Measurements from ENCODE around the gene RCC2. TPM values are rescaled to one million over a fixed set of nuclear protein-coding genes. Genes with fewer than 3 reads are reported as not detected.

Gene RCC2
- total RNA-seq, 1 donor from 2014 or later, result 180 TPM

GRCh38 chr1:17404034-17404684 lies 35.3 kb downstream of the RCC2 start:
- no peak for DNase-seq (ENCODE audit: low spot score)
- no peaks in the 10 kb centered on the region for H3K4me1 Mint-ChIP-seq (ENCODE audit: unreplicated experiment)
- TF ChIP-seq, protein P1, sequence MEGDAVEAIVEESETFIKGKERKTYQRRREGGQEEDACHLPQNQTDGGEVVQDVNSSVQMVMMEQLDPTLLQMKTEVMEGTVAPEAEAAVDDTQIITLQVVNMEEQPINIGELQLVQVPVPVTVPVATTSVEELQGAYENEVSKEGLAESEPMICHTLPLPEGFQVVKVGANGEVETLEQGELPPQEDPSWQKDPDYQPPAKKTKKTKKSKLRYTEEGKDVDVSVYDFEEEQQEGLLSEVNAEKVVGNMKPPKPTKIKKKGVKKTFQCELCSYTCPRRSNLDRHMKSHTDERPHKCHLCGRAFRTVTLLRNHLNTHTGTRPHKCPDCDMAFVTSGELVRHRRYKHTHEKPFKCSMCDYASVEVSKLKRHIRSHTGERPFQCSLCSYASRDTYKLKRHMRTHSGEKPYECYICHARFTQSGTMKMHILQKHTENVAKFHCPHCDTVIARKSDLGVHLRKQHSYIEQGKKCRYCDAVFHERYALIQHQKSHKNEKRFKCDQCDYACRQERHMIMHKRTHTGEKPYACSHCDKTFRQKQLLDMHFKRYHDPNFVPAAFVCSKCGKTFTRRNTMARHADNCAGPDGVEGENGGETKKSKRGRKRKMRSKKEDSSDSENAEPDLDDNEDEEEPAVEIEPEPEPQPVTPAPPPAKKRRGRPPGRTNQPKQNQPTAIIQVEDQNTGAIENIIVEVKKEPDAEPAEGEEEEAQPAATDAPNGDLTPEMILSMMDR (IDR thresholded peaks at IDR 0.05; ENCODE audit: unreplicated experiment), result no peak
- peaks cover 9% of the 10 kb centered on the region for H3K36me3 Mint-ChIP-seq (ENCODE audit: low read depth, unreplicated experiment)
- no peaks in the 10 kb centered on the region for H3K9me3 Mint-ChIP-seq (ENCODE audit: unreplicated experiment)
- peaks cover 4% of the 10 kb centered on the region for H3K27me3 Mint-ChIP-seq (ENCODE audit: unreplicated experiment)
- H3K27ac Mint-ChIP-seq (ENCODE audit: unreplicated experiment), result no peak overlapping the region
- no peak overlapping the region for H3K4me3 Mint-ChIP-seq (ENCODE audit: unreplicated experiment)

DNA sequence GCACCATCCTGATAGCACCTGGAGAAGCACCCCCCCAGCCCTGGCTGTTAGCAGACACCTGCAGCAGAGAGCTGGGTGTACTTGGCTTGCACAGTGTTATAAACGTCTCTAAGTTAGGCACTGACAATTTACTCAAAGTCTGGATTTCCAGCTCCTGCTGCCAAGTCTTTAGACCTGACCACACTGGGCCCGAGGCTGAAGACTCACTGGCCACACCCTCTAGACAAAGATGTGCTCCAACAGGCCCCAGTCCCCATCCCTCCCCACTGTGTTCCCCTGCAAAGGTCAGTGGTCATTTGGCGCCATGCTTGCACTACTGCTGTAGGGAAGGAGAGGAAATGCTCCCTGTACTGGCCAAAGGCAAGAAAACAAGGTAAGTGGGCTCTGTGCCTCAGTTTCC lies 36.4 kb downstream of the RCC2 start:
- peaks cover 2% of the 10 kb centered on the region for H3K27me3 Mint-ChIP-seq (ENCODE audit: unreplicated experiment)
- H3K4me3 Mint-ChIP-seq (ENCODE audit: unreplicated experiment), result no peak overlapping the region
- no peaks in the 10 kb centered on the region for H3K9me3 Mint-ChIP-seq (ENCODE audit: unreplicated experiment)
- no peaks in the 10 kb centered on the region for H3K4me1 Mint-ChIP-seq (ENCODE audit: unreplicated experiment)
- no peak for DNase-seq (ENCODE audit: low spot score)
- H3K27ac Mint-ChIP-seq (ENCODE audit: unreplicated experiment), result no peak overlapping the region
- H3K36me3 Mint-ChIP-seq (ENCODE audit: low read depth, unreplicated experiment), result peaks cover 3% of the 10 kb centered on the region
- TF ChIP-seq, protein P1 (IDR thresholded peaks at IDR 0.05; ENCODE audit: unreplicated experiment), result no peak

DNA sequence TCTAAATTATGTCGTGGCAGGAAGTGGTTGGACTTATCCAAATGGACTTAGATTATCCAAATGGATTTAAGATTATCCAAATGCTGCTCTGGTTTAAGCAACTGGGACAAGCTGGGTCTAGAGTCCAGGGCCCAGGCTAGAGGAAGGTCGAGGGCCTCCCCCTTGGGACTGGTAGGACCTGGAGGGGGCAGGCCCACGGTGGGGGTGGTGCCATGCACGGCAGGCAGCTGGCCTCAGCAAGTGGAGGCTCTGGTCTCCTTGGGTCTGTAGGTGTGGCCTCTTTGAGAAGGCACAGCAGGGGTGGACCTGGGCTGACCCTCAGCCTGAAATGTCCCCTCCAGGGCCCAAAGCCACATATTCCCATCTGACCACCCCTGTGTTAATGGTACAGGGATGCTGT lies 37.6 kb downstream of the RCC2 start:
- H3K4me1 Mint-ChIP-seq (ENCODE audit: unreplicated experiment), result no peaks in the 10 kb centered on the region
- H3K4me3 Mint-ChIP-seq (ENCODE audit: unreplicated experiment), result no peak overlapping the region
- peaks cover 3% of the 10 kb centered on the region for H3K36me3 Mint-ChIP-seq (ENCODE audit: low read depth, unreplicated experiment)
- H3K9me3 Mint-ChIP-seq (ENCODE audit: unreplicated experiment), result no peaks in the 10 kb centered on the region
- TF ChIP-seq, protein P1 (IDR thresholded peaks at IDR 0.05; ENCODE audit: unreplicated experiment), result no peak
- no peak overlapping the region for H3K27ac Mint-ChIP-seq (ENCODE audit: unreplicated experiment)
- H3K27me3 Mint-ChIP-seq (ENCODE audit: unreplicated experiment), result peaks cover 2% of the 10 kb centered on the region
- no peak for DNase-seq (ENCODE audit: low spot score)

- peaks cover 2% of the 10 kb centered on the region for H3K27me3 Mint-ChIP-seq (ENCODE audit: unreplicated experiment)
- H3K36me3 Mint-ChIP-seq (ENCODE audit: low read depth, unreplicated experiment), result no peaks in the 10 kb centered on the region
- H3K4me1 Mint-ChIP-seq (ENCODE audit: unreplicated experiment), result no peaks in the 10 kb centered on the region
- no peak overlapping the region for H3K4me3 Mint-ChIP-seq (ENCODE audit: unreplicated experiment)
- DNase-seq (ENCODE audit: low spot score), result no peak
- TF ChIP-seq, protein P1 (IDR thresholded peaks at IDR 0.05; ENCODE audit: unreplicated experiment), result no peak
- H3K27ac Mint-ChIP-seq (ENCODE audit: unreplicated experiment), result no peak overlapping the region
- H3K9me3 Mint-ChIP-seq (ENCODE audit: unreplicated experiment), result no peaks in the 10 kb centered on the region
Measured at GRCh38 chr1:17400725-17401341, 38.6 kb downstream of the RCC2 start.

All from endothelial cell (in vitro differentiated cells).